ENCODE measurements around the gene MVD.

DNA sequence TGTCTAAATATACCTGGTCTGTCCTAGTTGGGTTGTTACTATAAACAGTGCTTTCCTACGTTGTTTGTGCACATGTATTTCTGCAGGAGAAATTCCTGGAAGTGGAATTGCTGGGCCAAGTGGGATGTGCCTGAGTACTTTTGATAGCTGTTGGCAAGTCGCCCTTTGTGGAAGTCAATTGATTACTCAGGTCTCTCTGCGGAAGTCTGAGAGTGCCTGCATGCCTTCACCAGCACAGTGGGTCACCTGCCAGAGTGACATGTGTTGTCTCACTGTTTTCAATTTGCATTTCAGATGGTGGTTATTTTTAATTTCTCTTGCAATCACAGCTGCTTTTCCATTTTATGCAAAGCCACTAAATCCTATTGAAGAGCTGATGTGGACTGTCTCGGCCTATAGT, 2.3 kb upstream of the MVD start:
- TF ChIP-seq, protein P1, sequence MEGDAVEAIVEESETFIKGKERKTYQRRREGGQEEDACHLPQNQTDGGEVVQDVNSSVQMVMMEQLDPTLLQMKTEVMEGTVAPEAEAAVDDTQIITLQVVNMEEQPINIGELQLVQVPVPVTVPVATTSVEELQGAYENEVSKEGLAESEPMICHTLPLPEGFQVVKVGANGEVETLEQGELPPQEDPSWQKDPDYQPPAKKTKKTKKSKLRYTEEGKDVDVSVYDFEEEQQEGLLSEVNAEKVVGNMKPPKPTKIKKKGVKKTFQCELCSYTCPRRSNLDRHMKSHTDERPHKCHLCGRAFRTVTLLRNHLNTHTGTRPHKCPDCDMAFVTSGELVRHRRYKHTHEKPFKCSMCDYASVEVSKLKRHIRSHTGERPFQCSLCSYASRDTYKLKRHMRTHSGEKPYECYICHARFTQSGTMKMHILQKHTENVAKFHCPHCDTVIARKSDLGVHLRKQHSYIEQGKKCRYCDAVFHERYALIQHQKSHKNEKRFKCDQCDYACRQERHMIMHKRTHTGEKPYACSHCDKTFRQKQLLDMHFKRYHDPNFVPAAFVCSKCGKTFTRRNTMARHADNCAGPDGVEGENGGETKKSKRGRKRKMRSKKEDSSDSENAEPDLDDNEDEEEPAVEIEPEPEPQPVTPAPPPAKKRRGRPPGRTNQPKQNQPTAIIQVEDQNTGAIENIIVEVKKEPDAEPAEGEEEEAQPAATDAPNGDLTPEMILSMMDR (optimal IDR thresholded peaks at IDR 0.05 in 1 of 3, IDR thresholded peaks at IDR 0.05 in 1 of 3, conservative IDR thresholded peaks at IDR 0.05 in 1 of 3; ENCODE audit: extremely low read depth in 1 of 3, insufficient read depth in 2 of 3, low read length in 3 of 3): no peak
- no peak for TF ChIP-seq EZH2 (IDR thresholded peaks at IDR 0.05; ENCODE audit: low read length)
